T-helper 17 cell (primary cell): ENCODE data around the gene SYT5. TPM values are rescaled to one million over a fixed set of nuclear protein-coding genes. Genes with fewer than 3 reads are reported as not detected.

Source experiments
- ATAC-seq: fragments of 150-1000 bp; cut with Tn5 transposase; 2 replicates; pipeline ENCODE4 v1.10.0; 2021; ENCODE audit warnings: mild to moderate bottlenecking, moderate library complexity
- DNase-seq, 3 donors: peaks; one replicate each; pipeline versions ENCODE4 v3.0.0 to v3.0.0-alpha.2; 2020 to 2021
- H3K9me3 ChIP-seq: one replicate; pipeline ENCODE4 v1.7.0; 2013; ENCODE audit warnings: low read length, mild to moderate bottlenecking; ENCODE audit not compliant: control insufficient read depth, poor library complexity, severe bottlenecking
- H3K27ac Mint-ChIP-seq: one replicate; pipeline ENCODE4 v1.8.0; 2022; ENCODE audit warnings: mild to moderate bottlenecking, moderate library complexity, mixed read lengths
- H3K27me3 Mint-ChIP-seq: one replicate; pipeline ENCODE4 v1.8.0; 2022; ENCODE audit warnings: mixed read lengths
- H3K36me3 Mint-ChIP-seq: one replicate; pipeline ENCODE4 v1.8.0; 2022; ENCODE audit warnings: low read depth, mixed read lengths
- H3K4me1 Mint-ChIP-seq: one replicate; pipeline ENCODE4 v1.8.0; 2022; ENCODE audit warnings: mild to moderate bottlenecking, mixed read lengths
- H3K4me3 Mint-ChIP-seq: one replicate; pipeline ENCODE4 v1.8.0; 2022; ENCODE audit warnings: mild to moderate bottlenecking, moderate library complexity, mixed read lengths
- total RNA-seq, 4 donors: library from RNA in 2 of 4; stranded (reverse) in 2 of 4; gene quantifications; one replicate each; pipeline ENCODE4 v1.2.3 and lab custom pipeline; 2022 to 2026

SYT5 gene
- total RNA-seq, 2 donors from 2014 or later = 3.8 to 4.3 TPM

- no peak for ATAC-seq
- peaks cover 4% of the 10 kb centered on the region for H3K4me1 Mint-ChIP-seq
- peak overlapping the region; percentile 3 for H3K27ac Mint-ChIP-seq
- DNase-seq = no peak
- no peak overlapping the region for H3K4me3 Mint-ChIP-seq
- H3K9me3 ChIP-seq = no peaks in the 10 kb centered on the region
- H3K27me3 Mint-ChIP-seq = peaks cover 30% of the 10 kb centered on the region
- no peaks in the 10 kb centered on the region for H3K36me3 Mint-ChIP-seq
Measured at GRCh38 chr19:55137915-55138314, 42.2 kb downstream of the SYT5 start.

DNA sequence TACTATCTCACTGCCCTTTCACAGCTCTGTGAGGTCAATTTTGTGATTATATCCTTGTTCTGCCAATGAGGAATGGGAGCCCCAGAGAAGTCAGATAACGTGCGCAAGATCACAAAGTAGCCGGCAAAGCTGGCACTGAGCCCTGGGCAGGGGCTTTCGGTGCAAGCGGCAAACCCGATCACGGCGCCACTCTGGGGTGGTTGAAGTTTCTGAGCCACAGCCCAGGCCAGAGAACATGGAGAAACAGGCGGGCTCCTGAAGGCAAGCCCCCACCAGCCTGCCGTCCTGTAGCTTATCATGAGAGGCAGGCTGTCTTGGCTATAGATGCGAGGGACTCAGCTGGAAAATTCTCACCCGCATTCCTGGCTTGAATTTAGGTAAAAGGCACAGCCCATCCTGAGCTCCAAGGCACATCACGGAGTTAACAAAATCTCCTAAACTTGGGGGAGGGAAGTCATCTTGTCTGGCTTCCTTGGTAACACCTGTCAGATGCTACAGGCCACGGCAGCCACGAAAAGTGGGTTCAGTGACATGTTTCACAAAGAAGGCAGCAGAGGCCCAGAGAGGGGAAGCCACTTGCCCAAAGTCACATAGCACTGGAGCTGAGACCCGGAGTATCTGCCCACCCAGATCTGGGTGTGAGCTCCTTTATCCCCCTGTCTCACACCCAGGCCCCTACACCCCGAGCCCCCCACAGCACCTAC, 43.5 kb downstream of the SYT5 start:
- H3K36me3 Mint-ChIP-seq = no peaks in the 10 kb centered on the region
- peaks cover 4% of the 10 kb centered on the region for H3K4me1 Mint-ChIP-seq
- no peak overlapping the region for H3K27ac Mint-ChIP-seq
- ATAC-seq (no peak), DNase-seq (no peak)
- H3K27me3 Mint-ChIP-seq = peaks cover 32% of the 10 kb centered on the region
- no peak overlapping the region for H3K4me3 Mint-ChIP-seq
- H3K9me3 ChIP-seq = no peaks in the 10 kb centered on the region

DNA sequence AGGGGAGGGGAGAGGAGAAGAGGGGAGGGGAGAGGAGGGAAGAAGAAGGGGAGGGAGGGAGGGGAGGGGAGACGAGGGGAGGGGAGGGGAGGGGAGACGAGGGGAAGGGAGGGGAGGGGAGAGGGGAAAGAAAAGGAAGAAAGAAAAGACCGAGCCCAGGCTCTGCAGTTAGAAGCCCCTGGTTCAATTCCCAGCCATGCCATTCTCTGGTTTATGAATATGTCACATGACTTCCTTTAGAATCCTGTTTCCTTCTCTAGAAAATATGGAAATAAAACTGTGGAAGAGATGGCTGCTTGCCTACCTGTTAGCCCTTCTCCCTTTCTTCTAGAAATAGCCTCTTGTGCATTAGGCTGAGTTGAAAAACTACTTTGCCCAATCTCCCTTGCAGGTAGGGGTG, 45.4 kb downstream of the SYT5 start:
- ATAC-seq (no peak), DNase-seq (no peak)
- H3K4me1 Mint-ChIP-seq = peaks cover 4% of the 10 kb centered on the region
- H3K27me3 Mint-ChIP-seq = peaks cover 38% of the 10 kb centered on the region
- no peak overlapping the region for H3K27ac Mint-ChIP-seq
- H3K4me3 Mint-ChIP-seq = no peak overlapping the region
- H3K9me3 ChIP-seq = no peaks in the 10 kb centered on the region
- H3K36me3 Mint-ChIP-seq = no peaks in the 10 kb centered on the region

GRCh38 chr19:55133639-55134444, 46.2 kb downstream of the SYT5 start:
- no peak for ATAC-seq
- Mint-ChIP-seq H3K4me1 (peaks cover 4% of the 10 kb centered on the region), H3K27me3 (peaks cover 46% of the 10 kb centered on the region), H3K27ac (no peak overlapping the region), H3K4me3 (no peak overlapping the region), H3K36me3 (no peaks in the 10 kb centered on the region)
- no peaks in the 10 kb centered on the region for H3K9me3 ChIP-seq
- DNase-seq = no peak

GRCh38 chr19:55132453-55133129, 47.5 kb downstream of the SYT5 start:
- H3K4me3 Mint-ChIP-seq = no peak overlapping the region

DNA sequence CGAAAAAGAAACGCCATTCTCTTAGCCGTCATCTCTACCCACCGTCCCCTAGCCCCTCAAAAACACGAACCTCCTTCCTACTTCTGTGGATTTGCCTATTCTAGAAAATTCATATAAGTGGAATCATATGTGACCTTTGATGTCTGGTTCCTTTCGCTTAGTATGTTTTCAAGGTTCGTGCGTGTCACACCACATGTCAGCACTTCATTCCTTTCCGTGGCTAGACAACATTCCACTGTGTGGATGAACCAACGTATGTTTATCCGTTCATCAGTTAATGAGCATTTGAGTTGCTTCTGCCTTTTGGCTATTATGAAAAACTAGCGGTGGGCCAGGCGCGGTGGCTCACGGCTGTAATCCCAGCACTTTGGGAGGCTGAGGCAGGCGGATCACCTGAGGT, 48.7 kb downstream of the SYT5 start:
- peaks cover 59% of the 10 kb centered on the region for H3K27me3 Mint-ChIP-seq
- no peak overlapping the region for H3K27ac Mint-ChIP-seq
- H3K4me3 Mint-ChIP-seq = no peak overlapping the region
- no peaks in the 10 kb centered on the region for H3K9me3 ChIP-seq
- ATAC-seq (no peak), DNase-seq (no peak)
- H3K4me1 Mint-ChIP-seq = peaks cover 4% of the 10 kb centered on the region
- H3K36me3 Mint-ChIP-seq = peaks cover 8% of the 10 kb centered on the region

More at GRCh38 chr19:55132453-55133129, 47.5 kb downstream of the SYT5 start:
- H3K9me3 ChIP-seq = no peaks in the 10 kb centered on the region
- peaks cover under 1% of the 10 kb centered on the region for H3K36me3 Mint-ChIP-seq
- H3K27ac Mint-ChIP-seq = no peak overlapping the region
- no peak for DNase-seq
- no peak for ATAC-seq
- peaks cover 4% of the 10 kb centered on the region for H3K4me1 Mint-ChIP-seq
- peaks cover 47% of the 10 kb centered on the region for H3K27me3 Mint-ChIP-seq

Other genes starting within 250 kb of the SYT5 start
- not detected for gene NLRP7, start 232.8 kb downstream of the SYT5 start, total RNA-seq
- 1 to 10 TPM; 3.0 to 4.6 TPM for gene NLRP2, start 213.9 kb downstream of the SYT5 start, total RNA-seq
- gene GP6, start 142.0 kb downstream of the SYT5 start, total RNA-seq = 10 to 100 TPM in 1 of 2 donors, 1 to 10 TPM in 1; 1.8 to 22.1 TPM
- gene RDH13, start 117.1 kb downstream of the SYT5 start, total RNA-seq = 10 to 100 TPM; 11.3 to 12.9 TPM
- gene EPS8L1, start 104.4 kb downstream of the SYT5 start, total RNA-seq = 1 to 10 TPM; 1.8 to 3.3 TPM
- gene PPP1R12C, start 62.7 kb downstream of the SYT5 start, total RNA-seq = 100 to 1,000 TPM; 133 to 173 TPM
- gene TNNT1, start 31.1 kb downstream of the SYT5 start, total RNA-seq = under 1 TPM in 1 of 2 donors, not detected in 1; 0.52 TPM
- not detected for gene TNNI3, start 22.6 kb downstream of the SYT5 start, total RNA-seq
- not detected for gene DNAAF3, start 13.7 kb downstream of the SYT5 start, total RNA-seq
- not detected for gene PTPRH, start 29.2 kb upstream of the SYT5 start, total RNA-seq
- 10 to 100 TPM; 12.4 to 12.8 TPM for gene TMEM86B, start 48.5 kb upstream of the SYT5 start, total RNA-seq
- gene PPP6R1, start 78.7 kb upstream of the SYT5 start, total RNA-seq = 100 to 1,000 TPM; 183 to 186 TPM
- 10 to 100 TPM; 19.1 to 23.1 TPM for gene HSPBP1, start 99.8 kb upstream of the SYT5 start, total RNA-seq
- gene BRSK1, start 103.7 kb upstream of the SYT5 start, total RNA-seq = 1 to 10 TPM; 3.0 to 7.4 TPM
- gene TMEM150B, start 145.1 kb upstream of the SYT5 start, total RNA-seq = under 1 TPM in 1 of 2 donors, not detected in 1; 0.75 TPM
- 100 to 1,000 TPM in 1 of 2 donors, 10 to 100 TPM in 1; 66.6 to 103 TPM for gene KMT5C, start 159.6 kb upstream of the SYT5 start, total RNA-seq
- 1 to 10 TPM in 1 of 2 donors, under 1 TPM in 1; 0.62 to 1.4 TPM for gene COX6B2, start 174.4 kb upstream of the SYT5 start, total RNA-seq
- under 1 TPM in 1 of 2 donors, not detected in 1; 0.07 TPM for gene GARIN5B, start 183.0 kb upstream of the SYT5 start, total RNA-seq
- gene IL11, start 190.2 kb upstream of the SYT5 start, total RNA-seq = under 1 TPM; 0.25 to 0.89 TPM
- not detected for gene TMEM190, start 196.5 kb upstream of the SYT5 start, total RNA-seq
- 10 to 100 TPM; 14.6 to 19.5 TPM for gene TMEM238, start 204.0 kb upstream of the SYT5 start, total RNA-seq
- gene RPL28, start 205.6 kb upstream of the SYT5 start, total RNA-seq = 1,000 to 10,000 TPM; 3,164 to 3,616 TPM
- gene UBE2S, start 227.5 kb upstream of the SYT5 start, total RNA-seq = 10 to 100 TPM; 64.6 to 78.1 TPM